Breast epithelium (tissue), 3 donors: ENCODE data around the gene HSPG2.
"Not testable (repeated sequence)": the region's sequence is repeated elsewhere in the genome, so short reads cannot be mapped to it uniquely, and the experiment has no call there.

Source experiments
- CTCF ChIP-seq, 3 donors: fragments of 450-650 bp; IDR thresholded peaks; one replicate each; pipeline ENCODE4 v1.5.1; 2016 to 2017; ENCODE audit warnings: antibody characterized with exemption in 3 of 3, mild to moderate bottlenecking in 3 of 3, moderate library complexity in 3 of 3
- POLR2A ChIP-seq: fragments of 450-650 bp; IDR thresholded peaks from one replicate; pipeline ENCODE4 v1.6.1; 2016; ENCODE audit warnings: antibody characterized with exemption, mild to moderate bottlenecking, moderate library complexity
- POLR2AphosphoS5 ChIP-seq, 3 donors: sonication (generic); formaldehyde crosslinking; IDR thresholded peaks; one replicate each; pipeline ENCODE4 v1.6.1; 2017; ENCODE audit warnings: antibody characterized with exemption in 3 of 3

- not testable (repeated sequence) for TF ChIP-seq POLR2AphosphoS5 (IDR thresholded peaks at IDR 0.05); CTCF (IDR thresholded peaks at IDR 0.05); POLR2A
Observed at GRCh38 chr1:21983539-21983938, 46.4 kb upstream of the HSPG2 start.
